Glutamatergic neuron (in vitro differentiated cells): ENCODE measurements around the gene LPAR2. TPM values are rescaled to one million over a fixed set of nuclear protein-coding genes. Genes with fewer than 3 reads are reported as not detected.
"Not testable (repeated sequence)": the region's sequence is repeated elsewhere in the genome, so short reads cannot be mapped to it uniquely, and the experiment has no call there.

Source experiments
- DNase-seq: peaks from one replicate; pipeline ENCODE4 v3.0.0; 2022
- H3K27ac Mint-ChIP-seq: one replicate; pipeline ENCODE4 v1.8.0; 2020; ENCODE audit warnings: mild to moderate bottlenecking, mixed read lengths, inconsistent platforms; ENCODE audit not compliant: unreplicated experiment
- H3K27me3 Mint-ChIP-seq: one replicate; pipeline ENCODE4 v1.8.0; 2020; ENCODE audit warnings: mild to moderate bottlenecking, moderate library complexity, mixed read lengths, inconsistent platforms; ENCODE audit not compliant: unreplicated experiment
- H3K36me3 Mint-ChIP-seq: one replicate; pipeline ENCODE4 v1.8.0; 2020; ENCODE audit warnings: mild to moderate bottlenecking, mixed read lengths, inconsistent platforms; ENCODE audit not compliant: unreplicated experiment
- H3K4me1 Mint-ChIP-seq: one replicate; pipeline ENCODE4 v1.8.0; 2020; ENCODE audit warnings: mild to moderate bottlenecking, low read depth, mixed read lengths, inconsistent platforms; ENCODE audit not compliant: unreplicated experiment
- H3K4me3 Mint-ChIP-seq: one replicate; pipeline ENCODE4 v1.8.0; 2020; ENCODE audit warnings: mild to moderate bottlenecking, mixed read lengths, inconsistent platforms; ENCODE audit not compliant: unreplicated experiment
- H3K9me3 Mint-ChIP-seq: one replicate; pipeline ENCODE4 v1.8.0; 2020; ENCODE audit warnings: mild to moderate bottlenecking, moderate library complexity, mixed read lengths, inconsistent platforms; ENCODE audit not compliant: unreplicated experiment
- total RNA-seq: library from RNA; stranded (reverse); fragmentation: NEBNext Ultra II Directional; extraction: Animal tissue kit (Norgen Biotek cat#: 25700); gene quantifications from one replicate; pipeline ENCODE4 v1.2.1, GENCODE V29; 2021; ENCODE audit not compliant: unreplicated experiment
- TF ChIP-seq, protein P1 (sequence below): fragments of 200-600 bp; sonication (generic); IDR thresholded peaks from one replicate; pipeline ENCODE4 v1.5.0; 2021; ENCODE audit not compliant: partially characterized antibody, unreplicated experiment

The LPAR2 gene
- total RNA-seq, 1 donor from 2014 or later = 364 TPM

DNA sequence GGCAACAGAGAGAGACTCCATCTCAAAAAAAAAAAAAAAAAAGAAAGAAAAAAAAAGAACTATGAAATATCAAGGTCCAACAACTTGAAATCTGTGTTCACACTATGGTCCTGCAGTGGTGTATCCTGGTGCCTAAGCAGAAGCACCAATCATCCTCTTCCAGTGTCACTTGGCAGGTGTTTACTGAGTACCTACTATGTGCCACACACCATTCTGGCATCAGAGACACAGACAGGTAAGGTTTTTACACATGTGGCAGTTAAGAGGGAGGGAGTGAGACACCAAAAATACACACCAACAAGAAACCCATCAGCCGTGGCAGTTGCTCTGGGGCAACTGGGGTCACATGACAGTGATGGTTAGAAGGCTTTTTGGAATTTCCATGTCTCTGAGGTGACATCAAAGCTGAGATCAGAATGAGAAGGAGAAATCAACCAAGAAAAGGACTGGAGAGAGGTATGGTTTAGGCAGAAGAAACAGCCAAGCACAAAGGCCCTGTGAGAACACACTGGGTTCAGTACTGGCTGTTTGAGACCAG, 27.2 kb downstream of the LPAR2 start:
- no peak overlapping the region for H3K4me3 Mint-ChIP-seq
- H3K36me3 Mint-ChIP-seq = peaks cover 8% of the 10 kb centered on the region
- TF ChIP-seq, protein P1, sequence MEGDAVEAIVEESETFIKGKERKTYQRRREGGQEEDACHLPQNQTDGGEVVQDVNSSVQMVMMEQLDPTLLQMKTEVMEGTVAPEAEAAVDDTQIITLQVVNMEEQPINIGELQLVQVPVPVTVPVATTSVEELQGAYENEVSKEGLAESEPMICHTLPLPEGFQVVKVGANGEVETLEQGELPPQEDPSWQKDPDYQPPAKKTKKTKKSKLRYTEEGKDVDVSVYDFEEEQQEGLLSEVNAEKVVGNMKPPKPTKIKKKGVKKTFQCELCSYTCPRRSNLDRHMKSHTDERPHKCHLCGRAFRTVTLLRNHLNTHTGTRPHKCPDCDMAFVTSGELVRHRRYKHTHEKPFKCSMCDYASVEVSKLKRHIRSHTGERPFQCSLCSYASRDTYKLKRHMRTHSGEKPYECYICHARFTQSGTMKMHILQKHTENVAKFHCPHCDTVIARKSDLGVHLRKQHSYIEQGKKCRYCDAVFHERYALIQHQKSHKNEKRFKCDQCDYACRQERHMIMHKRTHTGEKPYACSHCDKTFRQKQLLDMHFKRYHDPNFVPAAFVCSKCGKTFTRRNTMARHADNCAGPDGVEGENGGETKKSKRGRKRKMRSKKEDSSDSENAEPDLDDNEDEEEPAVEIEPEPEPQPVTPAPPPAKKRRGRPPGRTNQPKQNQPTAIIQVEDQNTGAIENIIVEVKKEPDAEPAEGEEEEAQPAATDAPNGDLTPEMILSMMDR = no peak
- peaks cover 8% of the 10 kb centered on the region for H3K27me3 Mint-ChIP-seq
- DNase-seq = no peak
- H3K27ac Mint-ChIP-seq = no peak overlapping the region
- H3K9me3 Mint-ChIP-seq = peaks cover 1% of the 10 kb centered on the region
- H3K4me1 Mint-ChIP-seq = peaks cover 7% of the 10 kb centered on the region

DNA sequence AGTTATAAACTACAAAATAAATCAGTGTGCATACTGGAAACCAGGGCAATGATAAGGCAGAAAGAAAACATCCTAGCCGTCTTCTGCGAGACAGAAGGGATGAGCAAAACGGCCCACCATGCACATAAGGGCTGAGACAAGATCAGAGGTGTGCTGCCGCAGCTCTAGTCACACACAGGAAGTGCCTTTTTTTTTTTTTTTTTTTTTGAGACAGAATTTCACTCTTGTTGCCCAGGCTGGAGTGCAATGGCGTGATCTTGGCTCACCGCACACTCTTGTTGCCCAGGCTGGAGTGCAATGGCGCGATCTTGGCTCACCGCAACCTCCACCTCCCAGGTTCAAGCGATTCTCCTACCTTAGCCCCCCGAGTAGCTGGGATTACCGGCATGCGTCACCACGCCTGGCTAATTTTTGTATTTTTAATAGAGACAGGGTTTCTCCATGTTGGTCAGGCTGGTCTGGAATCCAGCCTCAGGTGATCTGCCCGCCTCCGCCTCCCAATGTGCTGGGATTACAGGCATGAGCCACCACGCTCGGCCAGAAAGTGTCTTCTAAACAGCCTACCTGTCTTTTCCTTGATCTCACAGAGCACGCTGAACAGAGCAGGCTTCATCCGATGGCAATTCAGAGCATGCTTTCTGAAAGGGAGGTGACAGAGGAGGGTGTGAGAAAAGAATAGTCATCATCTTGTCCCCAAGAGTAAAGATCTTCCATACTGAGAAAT, 29.1 kb downstream of the LPAR2 start:
- H3K9me3 Mint-ChIP-seq, H3K36me3 Mint-ChIP-seq, H3K27ac Mint-ChIP-seq, H3K27me3 Mint-ChIP-seq, DNase-seq, H3K4me3 Mint-ChIP-seq, H3K4me1 Mint-ChIP-seq: not testable (repeated sequence)

DNA sequence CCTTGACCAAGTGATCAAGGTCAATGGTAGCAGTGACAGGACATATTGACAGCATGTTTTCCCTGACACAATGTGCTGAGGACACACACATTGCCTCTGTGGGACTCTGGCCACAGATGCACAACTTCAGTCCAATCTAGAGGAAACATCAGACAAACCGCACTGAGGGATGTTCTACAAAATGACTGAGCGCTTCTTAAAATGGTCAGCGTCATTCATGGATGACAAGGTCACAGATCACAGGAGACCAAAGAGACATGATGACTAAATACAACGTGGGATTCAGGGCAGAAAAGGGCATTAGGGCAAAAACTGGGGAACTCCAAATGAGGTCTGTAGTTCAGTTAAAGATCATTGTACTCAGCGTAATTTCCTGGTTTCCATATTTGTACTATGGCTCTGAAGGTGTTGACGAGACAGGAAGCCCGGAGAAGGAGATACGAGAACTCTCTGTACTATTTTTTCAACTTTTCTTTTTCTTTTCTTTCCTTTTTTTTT, 30.2 kb downstream of the LPAR2 start:
- H3K4me1 Mint-ChIP-seq = peaks cover 4% of the 10 kb centered on the region
- no peak for DNase-seq
- H3K36me3 Mint-ChIP-seq = peaks cover 8% of the 10 kb centered on the region
- peaks cover 4% of the 10 kb centered on the region for H3K9me3 Mint-ChIP-seq
- no peak overlapping the region for H3K4me3 Mint-ChIP-seq
- H3K27ac Mint-ChIP-seq = peak overlapping the region; percentile 9
- TF ChIP-seq, protein P1 = no peak
- peaks cover 10% of the 10 kb centered on the region for H3K27me3 Mint-ChIP-seq

DNA sequence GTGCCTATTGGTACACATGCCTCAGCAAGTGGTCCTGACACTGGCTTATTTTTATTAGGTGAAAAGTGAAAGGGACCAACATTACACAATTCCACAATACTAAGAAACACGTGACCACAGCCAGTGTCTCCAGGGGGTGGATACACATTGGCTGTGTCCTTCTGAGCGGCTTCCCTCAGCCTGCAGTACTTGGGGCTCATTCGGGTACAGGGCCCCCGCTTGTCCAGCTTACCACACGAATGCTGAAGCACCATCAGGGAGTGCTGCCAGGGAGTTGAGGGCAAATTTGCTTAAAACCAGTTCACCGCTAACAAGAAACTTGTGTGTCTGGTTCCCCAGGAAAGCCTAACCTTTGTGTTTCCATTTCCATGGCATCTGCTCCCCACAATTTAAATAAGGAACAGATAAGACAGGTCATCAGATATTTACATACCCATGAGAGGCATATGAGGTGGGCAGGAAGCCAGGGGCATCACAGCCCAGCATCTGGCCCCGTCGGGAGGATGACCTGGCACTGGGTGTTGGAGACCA, 32.8 kb downstream of the LPAR2 start:
- Mint-ChIP-seq H3K27ac (no peak overlapping the region), H3K4me3 (no peak overlapping the region), H3K4me1 (peaks cover 8% of the 10 kb centered on the region), H3K27me3 (peaks cover 9% of the 10 kb centered on the region), H3K9me3 (peaks cover 4% of the 10 kb centered on the region), H3K36me3 (peaks cover 9% of the 10 kb centered on the region)
- DNase-seq = no peak
- TF ChIP-seq, protein P1 = no peak

DNA sequence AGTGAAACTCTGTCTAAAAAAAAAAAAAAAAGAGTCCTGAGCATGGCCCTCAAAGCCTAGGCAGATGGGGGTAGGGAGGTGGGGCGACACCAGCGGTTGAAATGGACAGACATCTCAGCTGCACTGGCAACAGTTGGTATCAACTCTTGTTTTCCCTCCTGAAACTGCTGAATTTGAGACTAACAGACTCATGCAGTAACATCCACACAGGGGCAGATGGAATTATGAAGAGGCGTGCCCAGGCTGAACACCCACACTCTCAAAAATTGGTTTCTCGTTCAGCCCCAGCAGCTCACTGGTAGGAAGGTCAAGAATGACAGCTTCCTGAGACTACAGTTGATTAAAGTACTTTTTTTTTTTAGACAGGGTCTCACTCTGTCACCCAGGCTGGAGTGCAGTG, 33.6 kb downstream of the LPAR2 start:
- H3K9me3 Mint-ChIP-seq = peaks cover 4% of the 10 kb centered on the region
- DNase-seq = no peak
- TF ChIP-seq, protein P1 = no peak
- H3K27me3 Mint-ChIP-seq = peaks cover 11% of the 10 kb centered on the region
- peaks cover 12% of the 10 kb centered on the region for H3K36me3 Mint-ChIP-seq
- no peak overlapping the region for H3K27ac Mint-ChIP-seq
- peaks cover 8% of the 10 kb centered on the region for H3K4me1 Mint-ChIP-seq
- H3K4me3 Mint-ChIP-seq = no peak overlapping the region
